Stimulated activated effector memory CD8-positive, alpha-beta T cell treated with anti-CD3 and anti-CD28 coated beads, Interleukin-12 subunit alpha, Interleukin-12 subunit beta, amount 100 ng/mL, for 72 hours (primary cell): ENCODE results near the gene SLC6A6.

Experiments
- ATAC-seq: fragments of 150-1000 bp; cut with Tn5 transposase; 2 replicates; pipeline ENCODE4 v1.10.0; 2021
- DNase-seq, 2 donors: peaks; one replicate each; pipeline ENCODE4 v3.0.0; 2021 to 2022; ENCODE audit warnings: low spot score in 2 of 2
- H3K27ac Mint-ChIP-seq: one replicate; pipeline ENCODE4 v1.8.0; 2022; ENCODE audit warnings: mild to moderate bottlenecking, mixed read lengths
- H3K36me3 Mint-ChIP-seq: one replicate; pipeline ENCODE4 v1.8.0; 2022; ENCODE audit warnings: mild to moderate bottlenecking, mixed read lengths
- H3K4me1 Mint-ChIP-seq: one replicate; pipeline ENCODE4 v1.8.0; 2022; ENCODE audit warnings: mixed read lengths
- H3K4me3 Mint-ChIP-seq: one replicate; pipeline ENCODE4 v1.8.0; 2022; ENCODE audit warnings: mild to moderate bottlenecking, mixed read lengths
- H3K9me3 Mint-ChIP-seq: one replicate; pipeline ENCODE4 v1.8.0; 2022; ENCODE audit warnings: mixed read lengths

Gene SLC6A6

GRCh38 chr3:14505803-14506500, 103.5 kb downstream of the SLC6A6 start:
- no peak overlapping the region for H3K4me3 Mint-ChIP-seq
- peaks cover 10% of the 10 kb centered on the region for H3K9me3 Mint-ChIP-seq
- H3K27ac Mint-ChIP-seq: no peak overlapping the region
- no peak for DNase-seq
- H3K36me3 Mint-ChIP-seq: no peaks in the 10 kb centered on the region
- peaks cover 7% of the 10 kb centered on the region for H3K4me1 Mint-ChIP-seq
- ATAC-seq: no peak

GRCh38 chr3:14506626-14507304, 104.4 kb downstream of the SLC6A6 start:
- H3K4me1 Mint-ChIP-seq: peaks cover 7% of the 10 kb centered on the region
- DNase-seq (no peak), ATAC-seq (no peak)
- H3K9me3 Mint-ChIP-seq: peaks cover 8% of the 10 kb centered on the region
- H3K27ac Mint-ChIP-seq: no peak overlapping the region
- H3K4me3 Mint-ChIP-seq: no peak overlapping the region
- H3K36me3 Mint-ChIP-seq: no peaks in the 10 kb centered on the region

GRCh38 chr3:14507305-14507741, 104.9 kb downstream of the SLC6A6 start:
- ATAC-seq (no peak), DNase-seq (no peak)
- Mint-ChIP-seq H3K27ac (no peak overlapping the region), H3K36me3 (no peaks in the 10 kb centered on the region), H3K4me1 (peaks cover 7% of the 10 kb centered on the region), H3K4me3 (no peak overlapping the region), H3K9me3 (peaks cover 4% of the 10 kb centered on the region)

GRCh38 chr3:14507757-14508504, 105.5 kb downstream of the SLC6A6 start:
- ATAC-seq: no peak
- no peaks in the 10 kb centered on the region for H3K9me3 Mint-ChIP-seq
- H3K36me3 Mint-ChIP-seq: no peaks in the 10 kb centered on the region
- no peak overlapping the region for H3K4me3 Mint-ChIP-seq
- H3K27ac Mint-ChIP-seq: no peak overlapping the region
- peaks cover 7% of the 10 kb centered on the region for H3K4me1 Mint-ChIP-seq
- DNase-seq: no peak

- no peaks in the 10 kb centered on the region for H3K36me3 Mint-ChIP-seq
Measured at GRCh38 chr3:14508505-14508819, 106.1 kb downstream of the SLC6A6 start.

GRCh38 chr3:14508966-14509795, 106.8 kb downstream of the SLC6A6 start:
- Mint-ChIP-seq H3K4me3 (no peak overlapping the region), H3K27ac (peak overlapping the region; percentile 34)
- peak; percentile 55 for ATAC-seq

More at GRCh38 chr3:14508505-14508819, 106.1 kb downstream of the SLC6A6 start:
- H3K4me1 Mint-ChIP-seq: peaks cover 7% of the 10 kb centered on the region
- no peak overlapping the region for H3K4me3 Mint-ChIP-seq
- no peak for DNase-seq
- ATAC-seq: no peak
- H3K9me3 Mint-ChIP-seq: no peaks in the 10 kb centered on the region
- no peak overlapping the region for H3K27ac Mint-ChIP-seq

GRCh38 chr3:14509796-14510100, 107.3 kb downstream of the SLC6A6 start:
- Mint-ChIP-seq H3K4me1 (peaks cover 7% of the 10 kb centered on the region), H3K36me3 (no peaks in the 10 kb centered on the region), H3K9me3 (no peaks in the 10 kb centered on the region), H3K27ac (no peak overlapping the region), H3K4me3 (no peak overlapping the region)
- DNase-seq: no peak
- no peak for ATAC-seq

More at GRCh38 chr3:14508966-14509795, 106.8 kb downstream of the SLC6A6 start:
- Mint-ChIP-seq H3K4me1 (peaks cover 7% of the 10 kb centered on the region), H3K36me3 (no peaks in the 10 kb centered on the region), H3K9me3 (no peaks in the 10 kb centered on the region)
- DNase-seq: peak; percentile 72 to 87

GRCh38 chr3:14510838-14511622, 108.6 kb downstream of the SLC6A6 start:
- no peak for ATAC-seq
- H3K27ac Mint-ChIP-seq: peak overlapping the region; percentile 38
- no peak for DNase-seq
- peaks cover 7% of the 10 kb centered on the region for H3K4me1 Mint-ChIP-seq
- H3K4me3 Mint-ChIP-seq: no peak overlapping the region
- no peaks in the 10 kb centered on the region for H3K9me3 Mint-ChIP-seq
- H3K36me3 Mint-ChIP-seq: no peaks in the 10 kb centered on the region

- Mint-ChIP-seq H3K36me3 (no peaks in the 10 kb centered on the region), H3K9me3 (no peaks in the 10 kb centered on the region), H3K27ac (no peak overlapping the region), H3K4me3 (no peak overlapping the region), H3K4me1 (peaks cover 7% of the 10 kb centered on the region)
- no peak for DNase-seq
- ATAC-seq: no peak
Measured at GRCh38 chr3:14511623-14512280, 109.3 kb downstream of the SLC6A6 start.

GRCh38 chr3:14512281-14512941, 110.0 kb downstream of the SLC6A6 start:
- DNase-seq (no peak), ATAC-seq (no peak)
- Mint-ChIP-seq H3K9me3 (no peaks in the 10 kb centered on the region), H3K4me1 (peaks cover 7% of the 10 kb centered on the region), H3K36me3 (no peaks in the 10 kb centered on the region), H3K27ac (no peak overlapping the region), H3K4me3 (no peak overlapping the region)

GRCh38 chr3:14512942-14513327, 110.5 kb downstream of the SLC6A6 start:
- H3K4me1 Mint-ChIP-seq: peaks cover 7% of the 10 kb centered on the region
- H3K36me3 Mint-ChIP-seq: no peaks in the 10 kb centered on the region
- DNase-seq (no peak), ATAC-seq (no peak)
- no peaks in the 10 kb centered on the region for H3K9me3 Mint-ChIP-seq
- H3K4me3 Mint-ChIP-seq: no peak overlapping the region
- H3K27ac Mint-ChIP-seq: no peak overlapping the region

- Mint-ChIP-seq H3K4me3 (no peak overlapping the region), H3K9me3 (no peaks in the 10 kb centered on the region), H3K4me1 (peaks cover under 1% of the 10 kb centered on the region), H3K36me3 (no peaks in the 10 kb centered on the region), H3K27ac (no peak overlapping the region)
- ATAC-seq: no peak
- DNase-seq: no peak
Measured at GRCh38 chr3:14513566-14514322, 111.3 kb downstream of the SLC6A6 start.

- no peak overlapping the region for H3K27ac Mint-ChIP-seq
- no peaks in the 10 kb centered on the region for H3K36me3 Mint-ChIP-seq
- no peak for ATAC-seq
- DNase-seq: no peak
- H3K4me1 Mint-ChIP-seq: no peaks in the 10 kb centered on the region
- H3K4me3 Mint-ChIP-seq: no peak overlapping the region
- H3K9me3 Mint-ChIP-seq: no peaks in the 10 kb centered on the region
Measured at GRCh38 chr3:14514323-14514720, 111.9 kb downstream of the SLC6A6 start.
